ENCODE data around the gene VANGL1.

DNA sequence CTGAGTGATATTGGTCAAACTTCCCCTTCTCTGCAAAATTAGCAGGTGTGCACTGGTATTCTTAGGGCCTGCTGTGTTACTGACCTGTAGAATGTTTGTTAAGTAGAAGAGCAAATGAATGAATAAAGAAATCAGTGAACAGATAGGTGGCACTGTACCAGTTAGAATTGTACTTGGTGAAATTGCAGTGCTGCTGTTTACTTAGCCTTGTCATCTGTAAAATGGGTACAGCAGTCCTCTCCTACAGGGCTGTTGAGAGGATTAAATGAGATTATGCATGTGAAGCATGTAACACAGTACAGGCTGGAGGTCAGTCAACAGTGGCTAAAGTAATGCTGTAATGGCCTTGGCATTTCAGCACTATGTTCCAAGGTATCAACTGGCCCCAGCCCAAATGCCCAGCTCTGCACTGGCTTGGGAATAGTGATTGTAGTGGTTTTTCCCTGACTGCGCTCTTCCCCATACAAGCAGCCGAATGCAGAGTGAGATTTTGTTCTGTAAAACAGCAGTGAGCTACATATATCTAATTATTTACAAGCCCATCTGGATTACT lies 10.5 kb downstream of the VANGL1 start:
- TF ChIP-seq, protein P1, sequence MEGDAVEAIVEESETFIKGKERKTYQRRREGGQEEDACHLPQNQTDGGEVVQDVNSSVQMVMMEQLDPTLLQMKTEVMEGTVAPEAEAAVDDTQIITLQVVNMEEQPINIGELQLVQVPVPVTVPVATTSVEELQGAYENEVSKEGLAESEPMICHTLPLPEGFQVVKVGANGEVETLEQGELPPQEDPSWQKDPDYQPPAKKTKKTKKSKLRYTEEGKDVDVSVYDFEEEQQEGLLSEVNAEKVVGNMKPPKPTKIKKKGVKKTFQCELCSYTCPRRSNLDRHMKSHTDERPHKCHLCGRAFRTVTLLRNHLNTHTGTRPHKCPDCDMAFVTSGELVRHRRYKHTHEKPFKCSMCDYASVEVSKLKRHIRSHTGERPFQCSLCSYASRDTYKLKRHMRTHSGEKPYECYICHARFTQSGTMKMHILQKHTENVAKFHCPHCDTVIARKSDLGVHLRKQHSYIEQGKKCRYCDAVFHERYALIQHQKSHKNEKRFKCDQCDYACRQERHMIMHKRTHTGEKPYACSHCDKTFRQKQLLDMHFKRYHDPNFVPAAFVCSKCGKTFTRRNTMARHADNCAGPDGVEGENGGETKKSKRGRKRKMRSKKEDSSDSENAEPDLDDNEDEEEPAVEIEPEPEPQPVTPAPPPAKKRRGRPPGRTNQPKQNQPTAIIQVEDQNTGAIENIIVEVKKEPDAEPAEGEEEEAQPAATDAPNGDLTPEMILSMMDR (IDR thresholded peaks at IDR 0.05): no peak
- TF ChIP-seq POLR2A (IDR thresholded peaks at IDR 0.05; ENCODE audit: low read depth) (no peak), EP300 (IDR thresholded peaks at IDR 0.05) (no peak), POLR2AphosphoS5 (IDR thresholded peaks at IDR 0.05) (no peak)

All from esophagus muscularis mucosa (tissue), 4 donors.